ENCODE results near the gene CDCA4.
A peak's percentile ranks its signal among the peaks of the same experiment; 100 is the strongest.

CDCA4 gene

GRCh38 chr14:104984056-104984894 is 36.6 kb downstream of the CDCA4 start:
- no peak for DNase-seq

- no peak for DNase-seq
Observed at GRCh38 chr14:104983231-104983721, 37.6 kb downstream of the CDCA4 start.

- DNase-seq, result no peak
Observed at GRCh38 chr14:104982548-104983230, 38.2 kb downstream of the CDCA4 start.

- no peak for DNase-seq
Observed at GRCh38 chr14:104981699-104982541, 39.0 kb downstream of the CDCA4 start.

- DNase-seq, result no peak
Observed at GRCh38 chr14:104980611-104981531, 40.0 kb downstream of the CDCA4 start.

- DNase-seq, result no peak
Observed at GRCh38 chr14:104979758-104980610, 40.9 kb downstream of the CDCA4 start.

- no peak for DNase-seq
Observed at GRCh38 chr14:104978746-104979691, 41.9 kb downstream of the CDCA4 start.

- DNase-seq, result no peak
Observed at GRCh38 chr14:104977681-104978653, 42.9 kb downstream of the CDCA4 start, which contains the start of gene AHNAK2. TSS of gene AHNAK2 (minus strand) at chr14:104978374. CDS start at chr14:104978237, 137 bp downstream.

GRCh38 chr14:104977008-104977680 is 43.7 kb downstream of the CDCA4 start:
- DNase-seq, result no peak

- peak; percentile 64 for DNase-seq
Observed at GRCh38 chr14:104976198-104977007, 44.5 kb downstream of the CDCA4 start.

GRCh38 chr14:104975481-104976197 is 45.2 kb downstream of the CDCA4 start:
- no peak for DNase-seq

- DNase-seq, result no peak
Observed at GRCh38 chr14:104974665-104975390, 46.1 kb downstream of the CDCA4 start.

- DNase-seq, result no peak
Observed at GRCh38 chr14:104974146-104974541, 46.7 kb downstream of the CDCA4 start.

- no peak for DNase-seq
Observed at GRCh38 chr14:104973385-104974145, 47.3 kb downstream of the CDCA4 start.

GRCh38 chr14:104973135-104973384 is 47.8 kb downstream of the CDCA4 start:
- DNase-seq, result no peak
